ENCODE measurements around the gene DHRS13.
"Not testable (repeated sequence)": the region's sequence is repeated elsewhere in the genome, so short reads cannot be mapped to it uniquely, and the experiment has no call there.

Gene DHRS13

DNA sequence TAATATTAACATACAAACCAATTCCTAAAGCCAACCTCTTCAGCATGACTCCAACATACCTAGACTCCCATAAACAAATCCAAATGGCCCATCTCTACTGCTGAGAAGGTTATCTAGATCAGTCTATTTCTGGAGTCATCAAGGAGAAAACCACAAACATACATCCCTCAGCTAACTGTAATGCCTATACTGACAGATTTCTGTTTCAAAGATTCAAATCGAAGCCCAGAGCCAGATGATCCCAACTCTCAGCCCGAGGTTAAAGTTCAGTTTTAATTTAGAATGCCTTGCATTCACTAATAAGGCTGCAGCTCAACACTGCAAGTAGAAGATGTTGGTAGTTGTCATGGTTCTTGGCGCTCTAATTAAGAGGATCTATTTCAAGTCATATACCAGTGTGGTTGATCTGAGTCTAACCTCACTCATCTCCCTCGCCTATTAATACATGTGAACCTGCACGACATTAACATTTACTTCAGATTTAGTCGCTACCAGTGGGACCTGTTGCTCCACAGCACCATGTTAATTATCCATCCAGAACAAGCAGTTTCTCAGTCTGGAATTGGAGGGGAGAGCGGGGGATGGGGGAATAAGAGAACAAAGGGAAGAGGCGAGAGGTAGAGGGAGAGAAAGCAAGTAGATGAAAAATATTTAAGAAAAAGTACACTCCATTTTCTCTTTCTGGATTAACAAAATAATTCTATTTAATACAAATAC is 33.0 kb upstream of the DHRS13 start:
- Histone ChIP-seq H3K4me1 (ENCODE audit: control insufficient read depth in 1 of 2, insufficient read depth in 2 of 2, low read length in 2 of 2) (peaks cover 18 to 20% of the 10 kb centered on the region in 2 donors), H3K9me3 (ENCODE audit: control insufficient read depth in 1 of 2, low read length in 2 of 2) (no peaks in the 10 kb centered on the region), H3K4me3 (ENCODE audit: low read depth in 1 of 2, low read length in 2 of 2) (no peak overlapping the region), H3K27me3 (ENCODE audit: control insufficient read depth in 1 of 2, insufficient read depth in 2 of 2, low read length in 2 of 2) (no peaks in the 10 kb centered on the region), H3K36me3 (ENCODE audit: control insufficient read depth in 1 of 2, insufficient read depth in 2 of 2, low read length in 2 of 2) (peaks cover 4 to 19% of the 10 kb centered on the region in 2 donors), H3K9ac (ENCODE audit: low read depth in 1 of 2, low read length in 2 of 2) (no peak overlapping the region), H3K27ac (ENCODE audit: low read depth, low read length) (no peak overlapping the region)

DNA sequence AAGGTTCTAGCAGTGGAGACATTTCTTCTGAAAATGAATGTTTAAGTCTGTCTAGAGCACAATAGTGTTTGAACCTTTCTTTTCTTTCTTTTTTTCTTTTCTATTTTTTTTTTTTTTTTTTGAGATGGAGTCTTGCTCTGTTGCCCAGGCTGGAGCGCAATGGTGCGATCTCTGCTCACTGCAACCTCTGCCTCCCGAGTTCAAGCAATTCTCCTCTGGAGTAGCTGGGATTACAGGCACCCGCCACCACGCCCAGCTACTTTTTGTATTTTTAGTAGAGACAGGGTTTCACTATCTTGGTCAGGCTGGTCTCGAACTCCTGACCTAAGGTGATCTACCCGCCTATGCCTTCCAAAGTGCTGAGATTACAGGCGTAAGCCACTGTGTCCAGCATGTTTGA is 31.6 kb upstream of the DHRS13 start:
- Histone ChIP-seq H3K36me3 (ENCODE audit: control insufficient read depth in 1 of 2, insufficient read depth in 2 of 2, low read length in 2 of 2) (peaks cover 4 to 15% of the 10 kb centered on the region in 2 donors), H3K4me1 (ENCODE audit: control insufficient read depth in 1 of 2, insufficient read depth in 2 of 2, low read length in 2 of 2) (peaks cover 15 to 18% of the 10 kb centered on the region in 2 donors)
- not testable (repeated sequence) for H3K4me3 ChIP-seq (ENCODE audit: low read depth in 1 of 2, low read length in 2 of 2); H3K9me3 ChIP-seq (ENCODE audit: control insufficient read depth in 1 of 2, low read length in 2 of 2); H3K9ac ChIP-seq (ENCODE audit: low read depth in 1 of 2, low read length in 2 of 2); H3K27me3 ChIP-seq (ENCODE audit: control insufficient read depth in 1 of 2, insufficient read depth in 2 of 2, low read length in 2 of 2); H3K27ac ChIP-seq (ENCODE audit: low read depth, low read length)

DNA sequence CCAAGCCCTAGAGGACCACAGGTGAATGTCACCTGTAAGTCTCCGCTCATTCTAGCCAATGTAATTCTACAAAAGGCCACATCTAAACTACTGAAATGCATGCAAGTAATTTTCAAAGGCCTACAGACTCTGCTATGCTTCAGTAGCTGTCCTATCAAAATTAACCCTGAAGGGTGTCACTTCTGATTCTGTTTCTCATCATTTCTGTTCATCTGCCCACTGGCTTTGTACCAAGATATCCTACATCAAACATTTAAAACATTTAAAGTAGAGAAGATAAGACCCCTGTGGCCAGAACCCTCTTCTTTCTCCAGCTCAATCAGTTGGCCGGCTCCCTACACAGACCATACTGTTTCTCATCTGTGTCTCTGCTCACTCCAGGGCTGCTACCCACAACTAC is 26.9 kb upstream of the DHRS13 start:
- no peak overlapping the region for H3K27ac ChIP-seq (ENCODE audit: low read depth, low read length)
- no peaks in the 10 kb centered on the region for H3K9me3 ChIP-seq (ENCODE audit: control insufficient read depth in 1 of 2, low read length in 2 of 2)
- H3K4me3 ChIP-seq (ENCODE audit: low read depth in 1 of 2, low read length in 2 of 2): no peak overlapping the region
- H3K9ac ChIP-seq (ENCODE audit: low read depth in 1 of 2, low read length in 2 of 2): no peak overlapping the region
- H3K36me3 ChIP-seq (ENCODE audit: control insufficient read depth in 1 of 2, insufficient read depth in 2 of 2, low read length in 2 of 2): peaks cover 6 to 26% of the 10 kb centered on the region in 2 donors
- peaks cover 7 to 11% of the 10 kb centered on the region in 2 donors for H3K4me1 ChIP-seq (ENCODE audit: control insufficient read depth in 1 of 2, insufficient read depth in 2 of 2, low read length in 2 of 2)
- no peaks in the 10 kb centered on the region for H3K27me3 ChIP-seq (ENCODE audit: control insufficient read depth in 1 of 2, insufficient read depth in 2 of 2, low read length in 2 of 2)

DNA sequence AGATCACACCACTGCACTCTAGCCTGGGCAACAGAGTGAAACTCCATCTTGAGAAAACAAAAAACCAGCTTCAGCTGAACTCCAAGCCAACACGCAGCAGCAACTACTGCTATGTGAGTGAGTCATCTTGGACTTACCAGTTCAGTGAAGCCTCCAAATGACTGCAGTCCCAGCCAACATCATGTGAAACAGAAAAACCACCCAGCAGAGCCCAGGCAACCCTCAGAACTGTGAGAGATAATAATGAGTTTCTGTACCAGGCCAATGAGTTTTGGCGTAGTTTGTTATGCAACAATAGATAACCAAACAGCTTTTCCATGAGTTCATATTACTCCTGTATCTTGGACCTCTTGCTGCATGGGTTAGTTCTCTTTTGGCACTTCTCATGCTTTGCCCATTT is 25.2 kb upstream of the DHRS13 start:
- Histone ChIP-seq H3K27me3 (ENCODE audit: control insufficient read depth in 1 of 2, insufficient read depth in 2 of 2, low read length in 2 of 2) (no peaks in the 10 kb centered on the region), H3K4me1 (ENCODE audit: control insufficient read depth in 1 of 2, insufficient read depth in 2 of 2, low read length in 2 of 2) (peaks cover 7 to 11% of the 10 kb centered on the region in 2 donors), H3K36me3 (ENCODE audit: control insufficient read depth in 1 of 2, insufficient read depth in 2 of 2, low read length in 2 of 2) (peaks cover 13 to 38% of the 10 kb centered on the region in 2 donors), H3K9ac (ENCODE audit: low read depth in 1 of 2, low read length in 2 of 2) (no peak overlapping the region), H3K4me3 (ENCODE audit: low read depth in 1 of 2, low read length in 2 of 2) (no peak overlapping the region), H3K9me3 (ENCODE audit: control insufficient read depth in 1 of 2, low read length in 2 of 2) (no peaks in the 10 kb centered on the region), H3K27ac (ENCODE audit: low read depth, low read length) (no peak overlapping the region)

DNA sequence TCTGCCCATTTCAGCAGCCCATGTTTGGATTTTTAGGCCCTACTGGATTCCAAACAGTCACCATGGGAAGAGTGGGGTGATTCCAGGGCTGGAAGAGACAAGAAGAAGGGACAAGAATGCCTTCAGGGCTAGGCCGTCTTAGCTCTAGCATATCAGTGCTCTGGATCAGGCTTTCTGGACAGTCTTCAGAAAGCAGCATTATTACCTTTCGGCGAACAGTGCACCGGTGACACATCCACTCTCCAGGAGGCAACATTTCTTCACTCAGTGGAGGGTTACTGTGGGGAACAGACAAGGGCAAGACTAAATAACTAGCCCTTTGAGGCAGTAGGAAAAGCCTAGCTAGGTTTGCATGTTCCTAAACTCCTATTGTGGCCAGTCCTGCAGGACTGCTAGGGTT is 23.9 kb upstream of the DHRS13 start:
- Histone ChIP-seq H3K4me3 (ENCODE audit: low read depth in 1 of 2, low read length in 2 of 2) (no peak overlapping the region), H3K36me3 (ENCODE audit: control insufficient read depth in 1 of 2, insufficient read depth in 2 of 2, low read length in 2 of 2) (peaks cover 13 to 42% of the 10 kb centered on the region in 2 donors), H3K9me3 (ENCODE audit: control insufficient read depth in 1 of 2, low read length in 2 of 2) (no peaks in the 10 kb centered on the region), H3K27ac (ENCODE audit: low read depth, low read length) (peak overlapping the region; percentile 72), H3K9ac (ENCODE audit: low read depth in 1 of 2, low read length in 2 of 2) (peak overlapping the region in 1 of 2 donors; percentile 36), H3K4me1 (ENCODE audit: control insufficient read depth in 1 of 2, insufficient read depth in 2 of 2, low read length in 2 of 2) (peaks cover 7 to 11% of the 10 kb centered on the region in 2 donors), H3K27me3 (ENCODE audit: control insufficient read depth in 1 of 2, insufficient read depth in 2 of 2, low read length in 2 of 2) (no peaks in the 10 kb centered on the region)

DNA sequence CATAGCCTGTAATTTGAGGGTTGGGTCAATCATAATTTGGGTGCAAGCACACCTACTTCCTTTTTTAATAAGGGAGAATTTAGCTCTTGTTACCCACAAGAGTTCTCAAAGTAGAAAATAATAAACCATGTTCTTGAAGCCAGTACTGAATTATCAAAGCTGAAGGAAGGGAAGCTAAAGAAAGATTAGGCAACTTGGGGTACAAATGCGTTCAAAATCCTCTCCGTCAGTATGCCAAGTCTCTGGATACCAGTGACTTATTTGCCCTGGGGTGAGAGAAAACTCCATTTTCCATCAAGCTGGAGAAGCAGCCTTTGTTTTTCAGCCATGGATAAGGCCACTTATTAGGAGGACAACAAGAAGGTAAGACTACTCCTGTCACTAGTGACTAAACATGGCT is 23.5 kb upstream of the DHRS13 start:
- Histone ChIP-seq H3K4me1 (ENCODE audit: control insufficient read depth in 1 of 2, insufficient read depth in 2 of 2, low read length in 2 of 2) (peaks cover 7 to 11% of the 10 kb centered on the region in 2 donors), H3K9me3 (ENCODE audit: control insufficient read depth in 1 of 2, low read length in 2 of 2) (no peaks in the 10 kb centered on the region), H3K4me3 (ENCODE audit: low read depth in 1 of 2, low read length in 2 of 2) (no peak overlapping the region), H3K27me3 (ENCODE audit: control insufficient read depth in 1 of 2, insufficient read depth in 2 of 2, low read length in 2 of 2) (no peaks in the 10 kb centered on the region), H3K27ac (ENCODE audit: low read depth, low read length) (peak overlapping the region; percentile 72), H3K36me3 (ENCODE audit: control insufficient read depth in 1 of 2, insufficient read depth in 2 of 2, low read length in 2 of 2) (peaks cover 13 to 46% of the 10 kb centered on the region in 2 donors), H3K9ac (ENCODE audit: low read depth in 1 of 2, low read length in 2 of 2) (peak overlapping the region in 1 of 2 donors; percentile 36)

DNA sequence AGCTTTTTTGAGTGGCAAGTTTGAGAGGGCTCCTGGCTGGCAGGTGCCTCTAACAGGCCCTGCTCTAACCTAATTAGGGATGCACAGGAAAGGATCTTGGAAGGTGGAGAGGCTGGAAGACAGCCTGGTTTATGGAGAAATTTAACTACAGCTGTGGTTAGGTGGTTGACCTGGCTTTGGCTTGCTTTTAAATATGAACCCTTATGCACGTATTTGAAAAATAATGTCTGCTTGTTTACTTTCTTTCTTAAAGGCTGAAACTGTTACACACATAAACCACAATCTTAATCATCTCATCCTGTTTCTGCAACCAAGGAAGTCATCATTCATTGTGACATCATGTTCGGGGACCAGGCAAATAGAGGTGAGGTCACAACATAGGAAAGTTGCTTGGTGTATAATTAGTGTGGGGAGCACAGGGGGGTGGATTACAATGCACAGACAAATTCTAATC is 23.1 kb upstream of the DHRS13 start:
- peaks cover 13 to 50% of the 10 kb centered on the region in 2 donors for H3K36me3 ChIP-seq (ENCODE audit: control insufficient read depth in 1 of 2, insufficient read depth in 2 of 2, low read length in 2 of 2)

DNA sequence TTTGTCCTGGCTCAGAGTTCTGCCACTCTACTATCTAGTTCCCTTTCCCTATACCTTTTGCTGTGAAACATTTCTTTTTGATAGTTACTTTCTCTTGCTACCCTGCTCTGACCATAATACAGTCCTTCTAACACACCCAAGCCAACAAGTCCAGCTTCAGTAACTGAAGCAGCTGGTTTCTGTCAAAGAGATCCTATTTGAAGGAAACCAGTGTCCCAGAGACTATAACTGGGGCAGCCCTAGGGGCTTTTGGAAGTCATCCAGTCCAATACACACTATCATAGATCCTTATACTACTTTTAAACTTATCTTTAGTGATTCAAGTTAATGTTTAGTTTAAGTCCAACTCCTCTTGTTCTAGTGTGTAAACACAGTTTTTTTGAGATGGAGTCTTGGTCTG is 17.3 kb upstream of the DHRS13 start:
- Histone ChIP-seq H3K27ac (ENCODE audit: low read depth, low read length) (no peak overlapping the region), H3K9ac (ENCODE audit: low read depth in 1 of 2, low read length in 2 of 2) (no peak overlapping the region), H3K36me3 (ENCODE audit: control insufficient read depth in 1 of 2, insufficient read depth in 2 of 2, low read length in 2 of 2) (peaks cover 48 to 86% of the 10 kb centered on the region in 2 donors)

More for the DNA sequence above, 23.1 kb upstream of the DHRS13 start:
- H3K4me3 ChIP-seq (ENCODE audit: low read depth in 1 of 2, low read length in 2 of 2): no peak overlapping the region
- H3K9ac ChIP-seq (ENCODE audit: low read depth in 1 of 2, low read length in 2 of 2): peak overlapping the region in 1 of 2 donors; percentile 3
- peak overlapping the region; percentile 72 for H3K27ac ChIP-seq (ENCODE audit: low read depth, low read length)
- peaks cover 7 to 11% of the 10 kb centered on the region in 2 donors for H3K4me1 ChIP-seq (ENCODE audit: control insufficient read depth in 1 of 2, insufficient read depth in 2 of 2, low read length in 2 of 2)
- no peaks in the 10 kb centered on the region for H3K9me3 ChIP-seq (ENCODE audit: control insufficient read depth in 1 of 2, low read length in 2 of 2)
- no peaks in the 10 kb centered on the region for H3K27me3 ChIP-seq (ENCODE audit: control insufficient read depth in 1 of 2, insufficient read depth in 2 of 2, low read length in 2 of 2)

DNA sequence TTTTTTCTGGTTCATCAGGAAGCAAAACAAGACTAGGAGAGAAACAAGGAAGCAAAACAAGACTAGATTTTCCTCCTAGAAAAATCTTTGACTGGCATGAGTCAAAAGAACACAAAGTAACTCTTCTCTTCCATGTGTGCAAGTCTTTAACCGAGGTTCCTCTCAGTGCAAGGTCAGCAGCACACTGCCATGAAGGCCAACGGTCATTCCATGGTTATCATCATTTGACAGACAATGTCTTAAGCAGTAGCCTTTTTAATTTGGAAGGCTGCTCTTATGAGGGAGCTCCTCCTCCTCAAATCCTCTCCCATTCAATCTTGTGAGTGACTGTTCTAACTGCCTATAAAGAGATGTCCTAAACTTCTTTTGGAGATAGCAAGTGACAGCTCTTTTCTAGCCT is 15.4 kb upstream of the DHRS13 start:
- Histone ChIP-seq H3K9me3 (ENCODE audit: control insufficient read depth in 1 of 2, low read length in 2 of 2) (no peaks in the 10 kb centered on the region), H3K27ac (ENCODE audit: low read depth, low read length) (no peak overlapping the region), H3K27me3 (ENCODE audit: control insufficient read depth in 1 of 2, insufficient read depth in 2 of 2, low read length in 2 of 2) (no peaks in the 10 kb centered on the region), H3K9ac (ENCODE audit: low read depth in 1 of 2, low read length in 2 of 2) (no peak overlapping the region), H3K4me1 (ENCODE audit: control insufficient read depth in 1 of 2, insufficient read depth in 2 of 2, low read length in 2 of 2) (no peaks in the 10 kb centered on the region), H3K4me3 (ENCODE audit: low read depth in 1 of 2, low read length in 2 of 2) (no peak overlapping the region), H3K36me3 (ENCODE audit: control insufficient read depth in 1 of 2, insufficient read depth in 2 of 2, low read length in 2 of 2) (peaks cover 56 to 91% of the 10 kb centered on the region in 2 donors)

More for the DNA sequence above, 17.3 kb upstream of the DHRS13 start:
- Histone ChIP-seq H3K4me3 (ENCODE audit: low read depth in 1 of 2, low read length in 2 of 2) (no peak overlapping the region), H3K4me1 (ENCODE audit: control insufficient read depth in 1 of 2, insufficient read depth in 2 of 2, low read length in 2 of 2) (peaks cover 0 to under 1% of the 10 kb centered on the region in 2 donors), H3K27me3 (ENCODE audit: control insufficient read depth in 1 of 2, insufficient read depth in 2 of 2, low read length in 2 of 2) (no peaks in the 10 kb centered on the region), H3K9me3 (ENCODE audit: control insufficient read depth in 1 of 2, low read length in 2 of 2) (no peaks in the 10 kb centered on the region)

DNA sequence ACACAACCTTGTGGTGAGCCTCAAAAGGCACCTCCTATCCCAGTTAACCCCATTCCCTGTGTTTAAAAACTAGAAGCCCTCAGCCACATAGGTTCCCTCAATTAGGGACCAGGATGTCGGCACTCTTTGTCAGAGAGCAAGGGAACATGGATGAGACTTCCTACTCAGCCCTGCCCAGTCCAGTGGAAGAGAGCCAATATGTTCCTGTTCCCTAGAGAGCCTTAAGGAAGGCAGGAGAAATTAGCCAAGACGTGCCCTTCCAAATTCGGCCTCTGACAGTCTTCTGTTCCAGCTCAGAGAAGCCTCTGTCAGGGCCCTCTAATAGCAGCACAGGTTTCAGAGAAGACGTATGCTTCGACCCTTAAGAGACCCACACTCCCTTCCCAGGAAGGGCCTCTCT is 14.6 kb upstream of the DHRS13 start:
- Histone ChIP-seq H3K4me1 (ENCODE audit: control insufficient read depth in 1 of 2, insufficient read depth in 2 of 2, low read length in 2 of 2) (peaks cover 3 to 5% of the 10 kb centered on the region in 2 donors), H3K9me3 (ENCODE audit: control insufficient read depth in 1 of 2, low read length in 2 of 2) (no peaks in the 10 kb centered on the region), H3K27me3 (ENCODE audit: control insufficient read depth in 1 of 2, insufficient read depth in 2 of 2, low read length in 2 of 2) (no peaks in the 10 kb centered on the region), H3K36me3 (ENCODE audit: control insufficient read depth in 1 of 2, insufficient read depth in 2 of 2, low read length in 2 of 2) (peaks cover 64 to 92% of the 10 kb centered on the region in 2 donors), H3K9ac (ENCODE audit: low read depth in 1 of 2, low read length in 2 of 2) (no peak overlapping the region), H3K4me3 (ENCODE audit: low read depth in 1 of 2, low read length in 2 of 2) (no peak overlapping the region), H3K27ac (ENCODE audit: low read depth, low read length) (no peak overlapping the region)
